Neuronal stem cell (in vitro differentiated cells): ENCODE data around the gene TMED5.

ENCODE experiments used
- DNase-seq: peaks from one replicate; pipeline ENCODE4 v3.0.0-alpha.2; 2013; ENCODE audit warnings: low spot score
- H2AFZ ChIP-seq: one replicate; pipeline ENCODE4 v1.6.1; 2013; ENCODE audit warnings: mild to moderate bottlenecking, low read length, inconsistent platforms
- H2AK5ac ChIP-seq: 2 replicates; pipeline ENCODE4 v1.6.1; 2013; ENCODE audit warnings: low read depth, mild to moderate bottlenecking, inconsistent platforms, low read length, moderate library complexity, mixed read lengths
- H2BK120ac ChIP-seq: 2 replicates; pipeline ENCODE4 v1.6.1; 2013; ENCODE audit warnings: low read depth, mild to moderate bottlenecking, inconsistent platforms, low read length, moderate library complexity, mixed read lengths
- H2BK12ac ChIP-seq: one replicate; pipeline ENCODE4 v1.6.1; 2013; ENCODE audit warnings: low read length, inconsistent platforms
- H2BK15ac ChIP-seq: 2 replicates; pipeline ENCODE4 v1.6.1; 2013; ENCODE audit warnings: mild to moderate bottlenecking, low read length, inconsistent platforms, mixed read lengths
- H2BK5ac ChIP-seq: one replicate; pipeline ENCODE4 v1.6.1; 2013; ENCODE audit warnings: inconsistent platforms, mild to moderate bottlenecking, low read length, moderate library complexity
- H3K14ac ChIP-seq: one replicate; pipeline ENCODE4 v1.6.1; 2013; ENCODE audit warnings: low read length, inconsistent platforms
- H3K18ac ChIP-seq: 2 replicates; pipeline ENCODE4 v1.6.1; 2013; ENCODE audit warnings: low read length, inconsistent platforms
- H3K23ac ChIP-seq: 2 replicates; pipeline ENCODE4 v1.6.1; 2013; ENCODE audit warnings: low read depth, mild to moderate bottlenecking, mixed read lengths, low read length, inconsistent platforms; ENCODE audit not compliant: poor library complexity
- H3K27ac ChIP-seq: replicated peaks from 3 replicates; pipeline ENCODE4 v1.5.1; 2013; ENCODE audit warnings: low read length, inconsistent platforms
- H3K27me3 ChIP-seq, 3 experiments: 2 replicates each; pipeline ENCODE4 v1.6.1; 2013; ENCODE audit warnings: low read length in 3 of 3, mild to moderate bottlenecking in 2 of 3, inconsistent platforms in 1 of 3, low read depth in 1 of 3, mixed read lengths in 1 of 3, moderate library complexity in 1 of 3; ENCODE audit not compliant: control insufficient read depth in 3 of 3, insufficient read depth in 3 of 3
- H3K36me3 ChIP-seq, 2 donors: replicated peaks in 1 of 2; 2 replicates each; pipeline ENCODE4 v1.6.1; 2013; ENCODE audit warnings: low read length in 2 of 2; ENCODE audit not compliant: control insufficient read depth in 2 of 2, insufficient read depth in 2 of 2
- H3K4ac ChIP-seq: 2 replicates; pipeline ENCODE4 v1.6.1; 2013; ENCODE audit warnings: inconsistent platforms, mild to moderate bottlenecking, low read length, moderate library complexity
- H3K4me1 ChIP-seq, 2 donors: 1 replicate in 1 of 2; 2 replicates in 1 of 2; pipeline ENCODE4 v1.6.1; 2013; ENCODE audit warnings: low read length in 2 of 2, low read depth in 1 of 2; ENCODE audit not compliant: control insufficient read depth in 2 of 2, insufficient read depth in 1 of 2
- H3K4me2 ChIP-seq: one replicate; pipeline ENCODE4 v1.6.1; 2013; ENCODE audit warnings: mild to moderate bottlenecking, low read length, inconsistent platforms; ENCODE audit not compliant: insufficient read depth, poor library complexity, severe bottlenecking
- H3K4me3 ChIP-seq, 2 donors: 2 replicates each; pipeline ENCODE4 v1.5.1; 2013; ENCODE audit warnings: low read length in 2 of 2, mild to moderate bottlenecking in 2 of 2, inconsistent platforms in 1 of 2, moderate library complexity in 1 of 2
- H3K79me1 ChIP-seq: one replicate; pipeline ENCODE4 v1.6.1; 2013; ENCODE audit warnings: low read depth, mild to moderate bottlenecking, inconsistent platforms, low read length, moderate library complexity
- H3K9ac ChIP-seq: one replicate; pipeline ENCODE4 v1.6.1; 2013; ENCODE audit warnings: mild to moderate bottlenecking, low read depth, low read length, inconsistent platforms; ENCODE audit not compliant: poor library complexity
- H3K9me3 ChIP-seq, 2 donors: replicated peaks in 1 of 2; 2 replicates each; pipeline versions ENCODE3 to v1.6.1; 2013; ENCODE audit warnings: low read length in 2 of 2, mild to moderate bottlenecking in 2 of 2, inconsistent platforms in 1 of 2, low read depth in 1 of 2, mixed read lengths in 1 of 2, moderate library complexity in 1 of 2; ENCODE audit not compliant: control insufficient read depth in 2 of 2, insufficient read depth in 1 of 2
- H4K8ac ChIP-seq: one replicate; pipeline ENCODE4 v1.6.1; 2013; ENCODE audit warnings: low read depth, mild to moderate bottlenecking, inconsistent platforms, low read length, moderate library complexity
- H4K91ac ChIP-seq: one replicate; pipeline ENCODE4 v1.6.1; 2013; ENCODE audit warnings: low read length, low read depth, mild to moderate bottlenecking, inconsistent platforms; ENCODE audit not compliant: poor library complexity
- WGBS, 2 donors: extraction: QIAGEN DNeasy Blood & Tissue Kit; methylation state at CpG; one replicate each; pipeline ENCODE4 v1.1.7; 2013; ENCODE audit warnings: missing lambda C conversion rate in 2 of 2, mixed read lengths in 1 of 2; ENCODE audit not compliant: insufficient read length in 2 of 2, insufficient replicate concordance in 1 of 2; ENCODE audit errors: extremely low coverage in 2 of 2; 5-methylcytosine and 5-hydroxymethylcytosine counted together

Gene TMED5

GRCh38 chr1:93155335-93155734 is 24.9 kb downstream of the TMED5 start:
- Histone ChIP-seq H3K23ac (no peak overlapping the region), H2BK5ac (no peak overlapping the region), H2AFZ (no peak overlapping the region), H4K91ac (no peak overlapping the region), H3K4ac (no peak overlapping the region), H3K4me1 (no peaks in the 10 kb centered on the region), H3K36me3 (peaks cover 2 to 95% of the 10 kb centered on the region in 2 donors), H3K9ac (no peak overlapping the region), H3K4me2 (no peak overlapping the region), H2BK12ac (no peak overlapping the region), H2AK5ac (no peak overlapping the region), H3K4me3 (no peak overlapping the region), H3K79me1 (no peaks in the 10 kb centered on the region), H3K9me3 (no peaks in the 10 kb centered on the region), H3K27ac (no peak overlapping the region), H4K8ac (no peak overlapping the region), H2BK120ac (no peak overlapping the region), H3K18ac (no peak overlapping the region), H2BK15ac (no peak overlapping the region), H3K14ac (no peak overlapping the region), H3K27me3 (no peaks in the 10 kb centered on the region)
- no CpG with 5 or more reads among the region's 3 CpGs for WGBS, 2 donors
- DNase-seq = no peak

- Histone ChIP-seq H3K9me3 (no peaks in the 10 kb centered on the region), H3K4me3 (no peak overlapping the region), H3K4me1 (no peaks in the 10 kb centered on the region), H3K14ac (no peak overlapping the region), H3K27ac (no peak overlapping the region), H3K9ac (no peak overlapping the region), H2AK5ac (no peak overlapping the region), H3K79me1 (no peaks in the 10 kb centered on the region), H2BK15ac (no peak overlapping the region), H2BK12ac (no peak overlapping the region), H3K27me3 (no peaks in the 10 kb centered on the region), H3K4ac (no peak overlapping the region), H3K18ac (no peak overlapping the region), H2AFZ (no peak overlapping the region), H4K8ac (no peak overlapping the region), H3K23ac (no peak overlapping the region), H3K4me2 (no peak overlapping the region), H2BK120ac (no peak overlapping the region), H3K36me3 (peaks cover 2 to 95% of the 10 kb centered on the region in 2 donors), H4K91ac (no peak overlapping the region), H2BK5ac (no peak overlapping the region)
- DNase-seq = no peak
Measured at GRCh38 chr1:93154898-93155297, 25.3 kb downstream of the TMED5 start.

- no peaks in the 10 kb centered on the region for H3K4me1 ChIP-seq
- H2BK5ac ChIP-seq = no peak overlapping the region
- H2BK15ac ChIP-seq = no peak overlapping the region
- H3K23ac ChIP-seq = no peak overlapping the region
- no peak overlapping the region for H3K4ac ChIP-seq
- no peak overlapping the region for H3K4me3 ChIP-seq
- no peak overlapping the region for H2AK5ac ChIP-seq
- no peak overlapping the region for H2BK120ac ChIP-seq
- WGBS, 2 donors = no CpG with 5 or more reads among the region's 2 CpGs
- no peak overlapping the region for H2BK12ac ChIP-seq
- H4K91ac ChIP-seq = no peak overlapping the region
- no peak overlapping the region for H3K14ac ChIP-seq
- H3K9ac ChIP-seq = no peak overlapping the region
- no peaks in the 10 kb centered on the region for H3K27me3 ChIP-seq
- H3K4me2 ChIP-seq = no peak overlapping the region
- no peaks in the 10 kb centered on the region for H3K79me1 ChIP-seq
- H3K18ac ChIP-seq = no peak overlapping the region
- H3K27ac ChIP-seq = no peak overlapping the region
- no peak for DNase-seq
- H3K36me3 ChIP-seq = peaks cover 2 to 96% of the 10 kb centered on the region in 2 donors
- no peak overlapping the region for H2AFZ ChIP-seq
- H3K9me3 ChIP-seq = no peaks in the 10 kb centered on the region
- no peak overlapping the region for H4K8ac ChIP-seq
Measured at GRCh38 chr1:93152835-93153234, 27.4 kb downstream of the TMED5 start.

GRCh38 chr1:93151474-93151873 is 28.7 kb downstream of the TMED5 start:
- Histone ChIP-seq H2AK5ac (no peak overlapping the region), H3K4me2 (no peak overlapping the region), H2BK120ac (no peak overlapping the region), H3K23ac (no peak overlapping the region), H3K36me3 (peaks cover 2 to 86% of the 10 kb centered on the region in 2 donors), H2BK15ac (no peak overlapping the region), H3K4me3 (no peak overlapping the region), H4K91ac (no peak overlapping the region), H3K9ac (no peak overlapping the region), H3K14ac (no peak overlapping the region), H2AFZ (no peak overlapping the region), H3K4ac (no peak overlapping the region), H2BK12ac (no peak overlapping the region), H3K18ac (no peak overlapping the region), H3K4me1 (no peaks in the 10 kb centered on the region), H3K79me1 (no peaks in the 10 kb centered on the region), H2BK5ac (no peak overlapping the region), H3K9me3 (no peaks in the 10 kb centered on the region), H3K27ac (no peak overlapping the region), H3K27me3 (no peaks in the 10 kb centered on the region), H4K8ac (no peak overlapping the region)
- no peak for DNase-seq
